ENCODE measurements around the gene LEFTY1.

- no peak for TF ChIP-seq POLR2A (IDR thresholded peaks at IDR 0.05)
- TF ChIP-seq, protein P1, sequence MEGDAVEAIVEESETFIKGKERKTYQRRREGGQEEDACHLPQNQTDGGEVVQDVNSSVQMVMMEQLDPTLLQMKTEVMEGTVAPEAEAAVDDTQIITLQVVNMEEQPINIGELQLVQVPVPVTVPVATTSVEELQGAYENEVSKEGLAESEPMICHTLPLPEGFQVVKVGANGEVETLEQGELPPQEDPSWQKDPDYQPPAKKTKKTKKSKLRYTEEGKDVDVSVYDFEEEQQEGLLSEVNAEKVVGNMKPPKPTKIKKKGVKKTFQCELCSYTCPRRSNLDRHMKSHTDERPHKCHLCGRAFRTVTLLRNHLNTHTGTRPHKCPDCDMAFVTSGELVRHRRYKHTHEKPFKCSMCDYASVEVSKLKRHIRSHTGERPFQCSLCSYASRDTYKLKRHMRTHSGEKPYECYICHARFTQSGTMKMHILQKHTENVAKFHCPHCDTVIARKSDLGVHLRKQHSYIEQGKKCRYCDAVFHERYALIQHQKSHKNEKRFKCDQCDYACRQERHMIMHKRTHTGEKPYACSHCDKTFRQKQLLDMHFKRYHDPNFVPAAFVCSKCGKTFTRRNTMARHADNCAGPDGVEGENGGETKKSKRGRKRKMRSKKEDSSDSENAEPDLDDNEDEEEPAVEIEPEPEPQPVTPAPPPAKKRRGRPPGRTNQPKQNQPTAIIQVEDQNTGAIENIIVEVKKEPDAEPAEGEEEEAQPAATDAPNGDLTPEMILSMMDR (IDR thresholded peaks at IDR 0.05), result no peak
Measured at GRCh38 chr1:225862581-225862950, 26.4 kb downstream of the LEFTY1 start.

Data from gastroesophageal sphincter (tissue), 3 donors.